Mammary epithelial cell (primary cell): ENCODE results near the gene RBM3.

ENCODE experiments used
- EZH2 ChIP-seq: IDR thresholded peaks from 2 replicates; pipeline ENCODE4 v1.6.1; 2012; ENCODE audit warnings: low read length, inconsistent platforms, borderline replicate concordance
- TF ChIP-seq, protein P1 (sequence below), 2 donors: IDR thresholded peaks in 1 of 2; conservative IDR thresholded peaks in 1 of 2; 2 replicates each; pipeline ENCODE4 v1.5.1; 2011 to 2012; ENCODE audit warnings: inconsistent platforms in 2 of 2, low read length in 2 of 2, mild to moderate bottlenecking in 2 of 2, control low read depth in 1 of 2, low read depth in 1 of 2; ENCODE audit not compliant: insufficient read depth in 1 of 2; ENCODE audit errors: extremely low read depth in 1 of 2

DNA sequence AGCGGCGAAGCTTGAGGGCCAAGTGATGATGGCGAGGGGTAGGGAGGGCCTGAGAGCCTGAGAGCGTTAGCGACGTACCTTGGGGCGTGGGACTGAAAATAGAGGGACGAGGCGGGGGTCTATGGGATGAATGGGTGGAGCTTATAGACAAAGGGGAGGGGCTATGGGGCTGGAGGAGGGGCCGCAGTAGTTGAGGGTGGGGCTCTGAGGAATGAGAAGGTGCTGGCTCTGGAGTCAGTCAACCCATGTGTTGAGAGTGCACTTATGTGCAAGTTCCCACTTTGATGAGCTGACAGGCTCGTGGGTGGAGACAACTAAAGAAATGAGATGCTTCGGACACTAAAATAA, 34.3 kb upstream of the RBM3 start:
- TF ChIP-seq, protein P1, sequence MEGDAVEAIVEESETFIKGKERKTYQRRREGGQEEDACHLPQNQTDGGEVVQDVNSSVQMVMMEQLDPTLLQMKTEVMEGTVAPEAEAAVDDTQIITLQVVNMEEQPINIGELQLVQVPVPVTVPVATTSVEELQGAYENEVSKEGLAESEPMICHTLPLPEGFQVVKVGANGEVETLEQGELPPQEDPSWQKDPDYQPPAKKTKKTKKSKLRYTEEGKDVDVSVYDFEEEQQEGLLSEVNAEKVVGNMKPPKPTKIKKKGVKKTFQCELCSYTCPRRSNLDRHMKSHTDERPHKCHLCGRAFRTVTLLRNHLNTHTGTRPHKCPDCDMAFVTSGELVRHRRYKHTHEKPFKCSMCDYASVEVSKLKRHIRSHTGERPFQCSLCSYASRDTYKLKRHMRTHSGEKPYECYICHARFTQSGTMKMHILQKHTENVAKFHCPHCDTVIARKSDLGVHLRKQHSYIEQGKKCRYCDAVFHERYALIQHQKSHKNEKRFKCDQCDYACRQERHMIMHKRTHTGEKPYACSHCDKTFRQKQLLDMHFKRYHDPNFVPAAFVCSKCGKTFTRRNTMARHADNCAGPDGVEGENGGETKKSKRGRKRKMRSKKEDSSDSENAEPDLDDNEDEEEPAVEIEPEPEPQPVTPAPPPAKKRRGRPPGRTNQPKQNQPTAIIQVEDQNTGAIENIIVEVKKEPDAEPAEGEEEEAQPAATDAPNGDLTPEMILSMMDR (conservative IDR thresholded peaks at IDR 0.05 in 1 of 2, IDR thresholded peaks at IDR 0.05 in 1 of 2; ENCODE audit: extremely low read depth in 1 of 2, insufficient read depth in 1 of 2, low read depth in 1 of 2, low read length in 2 of 2) = no peak
- no peak for TF ChIP-seq EZH2
